Activated CD4-positive, alpha-beta T cell treated with anti-CD3 and anti-CD28 coated beads, Interleukin-2, amount 10 ng/mL, durations not matched to agents 7 days and 5 days (primary cell): ENCODE results near the gene RABGAP1. TPM values are rescaled to one million over a fixed set of nuclear protein-coding genes. Genes with fewer than 3 reads are reported as not detected.

Experiments used
- CTCF ChIA-PET: fragments of 350-600 bp; sonication (Branson Sonifier 250); formaldehyde crosslinking; loops from one replicate; lab custom pipeline; 2021; ENCODE audit warnings: antibody characterized with exemption; lab: Charles Lee
- POLR2A ChIA-PET: fragments of 350-600 bp; sonication (Branson Sonifier 250); formaldehyde crosslinking; loops from one replicate; lab custom pipeline; 2021; ENCODE audit warnings: antibody characterized with exemption; lab: Charles Lee
- DNase-seq: peaks from one replicate; pipeline ENCODE4 v3.0.0-alpha.2; 2020
- H3K27ac Mint-ChIP-seq: one replicate; pipeline ENCODE4 v1.8.0; 2021; ENCODE audit warnings: mild to moderate bottlenecking, moderate library complexity, mixed read lengths
- H3K27me3 Mint-ChIP-seq: one replicate; pipeline ENCODE4 v1.8.0; 2021; ENCODE audit warnings: mixed read lengths
- H3K36me3 Mint-ChIP-seq: one replicate; pipeline ENCODE4 v1.8.0; 2021; ENCODE audit warnings: low read depth, mixed read lengths
- H3K4me1 Mint-ChIP-seq: one replicate; pipeline ENCODE4 v1.8.0; 2021; ENCODE audit warnings: mixed read lengths
- H3K4me3 Mint-ChIP-seq: one replicate; pipeline ENCODE4 v1.8.0; 2021; ENCODE audit warnings: mild to moderate bottlenecking, moderate library complexity, mixed read lengths
- H3K9me3 Mint-ChIP-seq: one replicate; pipeline ENCODE4 v1.8.0; 2021; ENCODE audit warnings: mixed read lengths
- total RNA-seq, 2 experiments: library from RNA; stranded (reverse); gene quantifications; one replicate each; pipeline ENCODE4 v1.2.3, GENCODE V29; 2021

RABGAP1 gene
- total RNA-seq, 2 experiments from 2014 or later = 28.4 to 32.9 TPM

DNA sequence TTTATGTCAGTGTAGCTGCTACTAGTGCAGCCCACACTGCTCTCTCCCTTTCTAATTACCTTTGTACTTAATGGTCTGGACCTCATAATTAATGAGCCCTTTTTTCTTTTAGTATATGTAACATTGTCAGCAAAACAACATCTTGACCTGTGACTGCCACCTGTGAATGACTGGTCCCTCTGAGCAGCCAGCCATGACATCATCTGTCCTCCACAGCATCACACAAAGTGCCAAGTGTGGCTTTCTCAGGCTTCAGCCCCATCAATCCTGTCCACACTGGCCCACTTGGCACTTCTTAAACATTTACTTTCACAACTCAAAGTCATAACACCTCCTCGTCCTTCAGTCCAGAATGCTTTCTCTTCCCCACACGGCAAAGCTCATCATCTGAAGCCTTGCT is 197.3 kb downstream of the RABGAP1 start:
- Mint-ChIP-seq H3K36me3 (no peaks in the 10 kb centered on the region), H3K27ac (no peak overlapping the region), H3K27me3 (no peaks in the 10 kb centered on the region), H3K4me1 (peaks cover 2% of the 10 kb centered on the region), H3K4me3 (no peak overlapping the region), H3K9me3 (no peaks in the 10 kb centered on the region)
- DNase-seq = no peak
- ChIA-PET POLR2A (no interaction called here), CTCF (no interaction called here)

DNA sequence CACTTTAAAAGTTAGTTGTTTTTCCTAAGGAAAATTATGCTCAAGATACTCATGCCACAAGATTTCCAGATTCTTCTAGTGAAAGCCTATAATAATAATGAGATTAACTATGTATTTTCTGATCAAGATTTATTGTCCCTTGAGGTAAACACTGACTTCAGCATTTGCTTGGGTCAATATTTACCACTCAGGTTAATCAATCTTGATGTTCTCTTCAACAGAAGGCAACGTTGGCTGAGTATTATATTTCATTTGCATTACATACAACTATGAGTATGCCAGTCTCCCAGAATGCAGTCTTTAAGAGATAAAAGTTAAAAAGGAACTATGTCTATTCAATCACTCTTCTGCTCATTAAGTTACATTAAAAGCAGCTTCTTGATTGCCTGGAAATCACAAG is 208.2 kb downstream of the RABGAP1 start:
- Mint-ChIP-seq H3K9me3 (no peaks in the 10 kb centered on the region), H3K4me1 (no peaks in the 10 kb centered on the region), H3K4me3 (no peak overlapping the region), H3K36me3 (no peaks in the 10 kb centered on the region), H3K27me3 (no peaks in the 10 kb centered on the region), H3K27ac (no peak overlapping the region)
- CTCF ChIA-PET = no interaction called here
- POLR2A ChIA-PET = no interaction called here
- DNase-seq = no peak

DNA sequence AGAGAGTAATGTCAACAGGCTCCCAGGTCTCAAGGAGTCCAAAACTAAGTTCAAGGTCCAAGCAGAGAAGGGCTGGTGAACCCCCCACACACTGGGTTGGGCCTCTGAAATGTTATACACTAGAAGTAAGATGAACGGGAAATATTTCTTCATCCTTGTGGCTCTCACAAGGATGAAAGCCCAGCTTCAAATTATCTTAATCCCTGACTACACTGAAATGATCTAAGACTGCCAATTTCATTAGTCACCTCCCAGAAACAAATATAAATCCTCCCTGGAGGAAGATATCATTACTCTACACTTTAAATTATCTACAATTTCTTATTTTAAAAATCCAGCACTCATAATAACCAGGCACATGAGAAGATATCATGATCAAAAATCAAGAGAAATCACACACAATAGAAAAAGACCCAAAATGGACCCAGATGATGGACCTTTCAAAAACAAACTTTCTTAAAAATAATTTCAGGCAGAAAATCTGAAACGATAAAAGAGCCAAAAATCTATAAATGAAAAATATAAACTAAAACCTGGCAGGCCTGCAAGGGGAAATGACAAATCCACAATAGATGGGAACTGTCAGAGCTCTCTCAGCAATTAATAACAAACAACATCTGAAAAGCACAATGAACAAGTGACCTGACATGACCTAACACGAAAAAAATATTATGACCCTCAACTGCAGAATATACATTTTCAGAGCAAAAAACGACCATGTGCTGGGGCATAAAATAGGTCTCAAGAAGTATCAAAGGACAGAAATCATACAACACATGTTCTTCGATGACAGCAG is 210.1 kb downstream of the RABGAP1 start:
- ChIA-PET CTCF (no interaction called here), POLR2A (no interaction called here)
- Mint-ChIP-seq H3K9me3 (no peaks in the 10 kb centered on the region), H3K27ac (no peak overlapping the region), H3K36me3 (no peaks in the 10 kb centered on the region), H3K27me3 (no peaks in the 10 kb centered on the region), H3K4me1 (no peaks in the 10 kb centered on the region), H3K4me3 (no peak overlapping the region)
- no peak for DNase-seq

Other genes starting within 250 kb of the RABGAP1 start
- not detected for gene OR1L4, start 217.0 kb upstream of the RABGAP1 start, total RNA-seq
- not detected for gene OR1L6, start 198.7 kb upstream of the RABGAP1 start, total RNA-seq
- not detected for gene OR5C1, start 152.1 kb upstream of the RABGAP1 start, total RNA-seq
- not detected for gene OR1K1, start 140.9 kb upstream of the RABGAP1 start, total RNA-seq
- gene PDCL, start 112.4 kb upstream of the RABGAP1 start, total RNA-seq = 10 to 100 TPM; 22.4 to 25.2 TPM
- gene RC3H2, start 35.7 kb upstream of the RABGAP1 start, total RNA-seq = 10 to 100 TPM; 44.1 to 46.8 TPM
- 10 to 100 TPM; 11.8 to 12.2 TPM for gene ZBTB6, start 27.7 kb upstream of the RABGAP1 start, total RNA-seq
- 1 to 10 TPM; 7.3 to 9.6 TPM for gene ZBTB26, start 9.5 kb upstream of the RABGAP1 start, total RNA-seq
- 1 to 10 TPM in 1 of 2 experiments, under 1 TPM in 1; 0.94 to 1.3 TPM for gene GPR21, start 92.6 kb downstream of the RABGAP1 start, total RNA-seq